Heart left ventricle (tissue), 13 donors: ENCODE data around the gene MYDGF.

ENCODE experiments used
- POLR2A ChIP-seq, 2 donors: fragments of 450-650 bp; IDR thresholded peaks; one replicate each; pipeline ENCODE4 v1.6.1; 2017; ENCODE audit warnings: antibody characterized with exemption in 2 of 2, mild to moderate bottlenecking in 2 of 2, moderate library complexity in 2 of 2
- TF ChIP-seq, protein P1 (sequence below), 12 donors: fragments of 200-600 bp; sonication (generic) in 4 of 12; IDR thresholded peaks; one replicate each; pipeline versions ENCODE4 v1.5.0 to v1.8.0; 2018 to 2022; ENCODE audit warnings: antibody characterized with exemption in 12 of 12, mild to moderate bottlenecking in 5 of 12
- donor health status: ischemic (EF 13 %, LVEDD 7.1; RV severe dilation, severe dysfunction).
- donor health status: DM: no; HTN: yes; CAD: no.
- donor health status: DM: no; HTN: no; CAD: no.
- donor health status: ischemic (EF 25% LVEDD 6.9; RV normal size, moderate dysfunction).
- donor health status: ischemic (EF 25% LVEDD 5.7; RV mildly dilated, moderate dysfunction).
- donor health status: ischemic (EF 35%, LVEDD 5.7; RV mildly dilated, moderate dysfunction).
- donor health status: nonischemic (EF 11% LVEDD 7.7; RV severe dilation, severe dysfunction).
- donor health status: DM: yes; HTN: yes; CAD: no.
- donor health status: PGD.
- donor health status: ischemic (EF 29% LVEDD 5.4; RV normal size, mild dysfunction).
- donor health status: nonischemic (EF 23%, LVEDD 6.1; RV moderate dilation, normal function).

DNA sequence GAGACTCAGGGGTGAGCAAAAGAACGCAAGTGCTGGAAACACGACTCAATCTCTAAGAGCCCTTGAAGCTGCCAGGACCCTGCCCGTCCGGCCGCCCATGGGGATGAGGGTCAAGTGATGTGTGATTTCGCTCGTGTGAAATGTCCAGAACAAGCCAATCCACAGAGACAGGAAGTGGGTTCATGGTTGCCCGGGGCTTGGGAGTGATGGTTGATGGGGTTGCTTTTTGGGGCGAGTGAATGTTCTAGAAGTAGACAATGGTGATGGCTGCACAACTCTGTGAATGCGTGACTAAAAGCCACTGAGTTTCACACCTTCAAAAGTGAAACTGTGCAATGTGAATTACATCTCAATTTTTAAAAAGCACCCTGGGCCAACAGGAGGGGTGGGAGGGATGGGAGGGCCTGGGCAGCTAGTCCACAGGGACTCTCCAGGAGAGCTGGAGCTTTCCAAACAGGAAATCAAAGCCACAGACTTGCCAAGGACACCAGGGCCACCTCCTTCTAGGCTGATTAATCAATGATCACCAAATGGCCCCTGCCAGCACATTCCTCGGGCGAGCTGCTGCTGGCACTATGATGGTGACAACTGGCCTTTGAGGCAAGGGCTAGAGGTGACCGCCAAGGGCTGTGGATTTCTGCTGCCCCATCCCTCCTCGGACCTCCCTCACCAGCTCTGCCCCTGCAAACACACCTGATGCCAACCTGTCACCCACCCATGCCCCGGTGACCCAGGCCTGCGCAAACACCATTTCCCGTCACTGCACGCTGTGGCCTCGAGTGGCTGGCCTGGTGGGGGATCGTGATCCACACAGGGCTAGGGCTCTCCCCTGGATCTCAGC is 39.5 kb upstream of the MYDGF start:
- TF ChIP-seq POLR2A (IDR thresholded peaks at IDR 0.05): no peak
- TF ChIP-seq, protein P1, sequence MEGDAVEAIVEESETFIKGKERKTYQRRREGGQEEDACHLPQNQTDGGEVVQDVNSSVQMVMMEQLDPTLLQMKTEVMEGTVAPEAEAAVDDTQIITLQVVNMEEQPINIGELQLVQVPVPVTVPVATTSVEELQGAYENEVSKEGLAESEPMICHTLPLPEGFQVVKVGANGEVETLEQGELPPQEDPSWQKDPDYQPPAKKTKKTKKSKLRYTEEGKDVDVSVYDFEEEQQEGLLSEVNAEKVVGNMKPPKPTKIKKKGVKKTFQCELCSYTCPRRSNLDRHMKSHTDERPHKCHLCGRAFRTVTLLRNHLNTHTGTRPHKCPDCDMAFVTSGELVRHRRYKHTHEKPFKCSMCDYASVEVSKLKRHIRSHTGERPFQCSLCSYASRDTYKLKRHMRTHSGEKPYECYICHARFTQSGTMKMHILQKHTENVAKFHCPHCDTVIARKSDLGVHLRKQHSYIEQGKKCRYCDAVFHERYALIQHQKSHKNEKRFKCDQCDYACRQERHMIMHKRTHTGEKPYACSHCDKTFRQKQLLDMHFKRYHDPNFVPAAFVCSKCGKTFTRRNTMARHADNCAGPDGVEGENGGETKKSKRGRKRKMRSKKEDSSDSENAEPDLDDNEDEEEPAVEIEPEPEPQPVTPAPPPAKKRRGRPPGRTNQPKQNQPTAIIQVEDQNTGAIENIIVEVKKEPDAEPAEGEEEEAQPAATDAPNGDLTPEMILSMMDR (IDR thresholded peaks at IDR 0.05): no peak
